Measurements from ENCODE around the gene OGDHL.

DNA sequence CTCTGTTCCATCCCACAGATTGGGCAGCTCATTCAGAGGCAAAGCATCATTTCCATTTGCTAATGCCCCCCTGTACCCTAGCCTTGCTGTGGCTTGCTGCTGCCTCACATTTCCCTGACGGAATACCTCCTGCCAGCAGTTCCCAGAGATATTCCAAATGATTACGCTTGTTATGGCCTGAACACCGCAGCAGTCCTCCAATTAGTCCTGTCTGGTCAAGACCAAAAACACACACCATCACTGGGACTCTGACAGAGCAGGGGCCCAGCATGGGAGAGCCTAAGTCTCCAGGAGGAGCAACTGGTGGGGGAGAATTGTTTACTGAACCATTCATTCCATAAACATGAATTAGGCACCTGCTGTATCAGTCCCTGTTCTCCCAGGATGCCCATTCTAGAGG is 6.1 kb downstream of the OGDHL start:
- TF ChIP-seq CTCF (IDR thresholded peaks at IDR 0.05) = no peak
- no peak for TF ChIP-seq POLR2A (IDR thresholded peaks at IDR 0.05)
- no peak for TF ChIP-seq POLR2AphosphoS5 (IDR thresholded peaks at IDR 0.05)

Measured in gastroesophageal sphincter (tissue), 3 donors.